Endothelial cell (in vitro differentiated cells): ENCODE results near the gene ZNF652. TPM values are rescaled to one million over a fixed set of nuclear protein-coding genes. Genes with fewer than 3 reads are reported as not detected.

Experiments
- DNase-seq: peaks from one replicate; pipeline ENCODE4 v3.0.0; 2021; ENCODE audit warnings: low spot score
- H3K27ac Mint-ChIP-seq: one replicate; pipeline ENCODE4 v1.8.0; 2021; ENCODE audit warnings: mixed read lengths, inconsistent platforms; ENCODE audit not compliant: unreplicated experiment
- H3K27me3 Mint-ChIP-seq: one replicate; pipeline ENCODE4 v1.8.0; 2021; ENCODE audit warnings: mild to moderate bottlenecking, moderate library complexity, mixed read lengths, inconsistent platforms; ENCODE audit not compliant: unreplicated experiment
- H3K36me3 Mint-ChIP-seq: one replicate; pipeline ENCODE4 v1.8.0; 2021; ENCODE audit warnings: mild to moderate bottlenecking, low read depth, mixed read lengths, inconsistent platforms; ENCODE audit not compliant: unreplicated experiment
- H3K4me1 Mint-ChIP-seq: one replicate; pipeline ENCODE4 v1.8.0; 2021; ENCODE audit warnings: mild to moderate bottlenecking, mixed read lengths, inconsistent platforms; ENCODE audit not compliant: unreplicated experiment
- H3K4me3 Mint-ChIP-seq: one replicate; pipeline ENCODE4 v1.8.0; 2021; ENCODE audit warnings: mild to moderate bottlenecking, mixed read lengths, inconsistent platforms; ENCODE audit not compliant: unreplicated experiment
- H3K9me3 Mint-ChIP-seq: one replicate; pipeline ENCODE4 v1.8.0; 2021; ENCODE audit warnings: mixed read lengths, inconsistent platforms; ENCODE audit not compliant: unreplicated experiment
- total RNA-seq: library from RNA; stranded (reverse); fragmentation: NEBNext Ultra II Directional; extraction: Animal tissue kit (Norgen Biotek cat#: 25700); gene quantifications from one replicate; pipeline ENCODE4 v1.2.1, GENCODE V29; 2021; ENCODE audit not compliant: unreplicated experiment
- TF ChIP-seq, protein P1 (sequence below): fragments of 200-600 bp; sonication (generic); IDR thresholded peaks from one replicate; pipeline ENCODE4 v1.5.0; 2021; ENCODE audit warnings: antibody characterized with exemption; ENCODE audit not compliant: unreplicated experiment

Gene ZNF652
- total RNA-seq, 1 donor from 2014 or later: 36.0 TPM

GRCh38 chr17:49364119-49364518, 2.1 kb upstream of the ZNF652 start:
- Mint-ChIP-seq H3K9me3 (no peaks in the 10 kb centered on the region), H3K4me3 (no peak overlapping the region), H3K36me3 (no peaks in the 10 kb centered on the region), H3K27me3 (peaks cover 8% of the 10 kb centered on the region), H3K27ac (no peak overlapping the region), H3K4me1 (peaks cover 20% of the 10 kb centered on the region)
- DNase-seq: no peak
- TF ChIP-seq, protein P1, sequence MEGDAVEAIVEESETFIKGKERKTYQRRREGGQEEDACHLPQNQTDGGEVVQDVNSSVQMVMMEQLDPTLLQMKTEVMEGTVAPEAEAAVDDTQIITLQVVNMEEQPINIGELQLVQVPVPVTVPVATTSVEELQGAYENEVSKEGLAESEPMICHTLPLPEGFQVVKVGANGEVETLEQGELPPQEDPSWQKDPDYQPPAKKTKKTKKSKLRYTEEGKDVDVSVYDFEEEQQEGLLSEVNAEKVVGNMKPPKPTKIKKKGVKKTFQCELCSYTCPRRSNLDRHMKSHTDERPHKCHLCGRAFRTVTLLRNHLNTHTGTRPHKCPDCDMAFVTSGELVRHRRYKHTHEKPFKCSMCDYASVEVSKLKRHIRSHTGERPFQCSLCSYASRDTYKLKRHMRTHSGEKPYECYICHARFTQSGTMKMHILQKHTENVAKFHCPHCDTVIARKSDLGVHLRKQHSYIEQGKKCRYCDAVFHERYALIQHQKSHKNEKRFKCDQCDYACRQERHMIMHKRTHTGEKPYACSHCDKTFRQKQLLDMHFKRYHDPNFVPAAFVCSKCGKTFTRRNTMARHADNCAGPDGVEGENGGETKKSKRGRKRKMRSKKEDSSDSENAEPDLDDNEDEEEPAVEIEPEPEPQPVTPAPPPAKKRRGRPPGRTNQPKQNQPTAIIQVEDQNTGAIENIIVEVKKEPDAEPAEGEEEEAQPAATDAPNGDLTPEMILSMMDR: no peak

GRCh38 chr17:49363251-49363650, 1.2 kb upstream of the ZNF652 start:
- peaks cover 20% of the 10 kb centered on the region for H3K4me1 Mint-ChIP-seq
- H3K36me3 Mint-ChIP-seq: no peaks in the 10 kb centered on the region
- DNase-seq: no peak
- H3K27ac Mint-ChIP-seq: peak overlapping the region; percentile 69
- H3K9me3 Mint-ChIP-seq: no peaks in the 10 kb centered on the region
- peaks cover 6% of the 10 kb centered on the region for H3K27me3 Mint-ChIP-seq
- TF ChIP-seq, protein P1: no peak
- no peak overlapping the region for H3K4me3 Mint-ChIP-seq

DNA sequence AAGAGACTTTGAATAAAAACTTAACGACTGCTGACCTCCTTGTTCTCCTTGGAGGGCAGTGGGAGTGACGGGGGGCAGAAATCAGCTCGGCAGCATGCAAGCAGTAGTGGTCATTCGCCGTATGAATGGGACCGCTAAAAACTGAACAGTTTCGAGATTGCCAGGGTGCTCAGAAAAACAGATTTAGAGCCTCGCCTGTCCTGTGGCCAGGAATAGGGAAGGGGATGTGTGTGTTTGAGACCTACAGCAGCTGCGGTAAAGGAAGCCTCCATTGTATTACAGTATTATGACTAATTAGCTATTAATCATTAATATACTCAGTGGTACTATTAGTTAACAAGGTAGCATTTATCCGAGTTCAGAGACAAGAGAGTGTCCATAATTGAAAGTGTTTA, 670 bp upstream of the ZNF652 start:
- no peak for DNase-seq
- TF ChIP-seq, protein P1: no peak
- no peaks in the 10 kb centered on the region for H3K9me3 Mint-ChIP-seq
- no peaks in the 10 kb centered on the region for H3K36me3 Mint-ChIP-seq
- peaks cover 20% of the 10 kb centered on the region for H3K4me1 Mint-ChIP-seq
- H3K27me3 Mint-ChIP-seq: peaks cover 6% of the 10 kb centered on the region
- peak overlapping the region; percentile 94 for H3K4me3 Mint-ChIP-seq
- peak overlapping the region; percentile 69 for H3K27ac Mint-ChIP-seq

DNA sequence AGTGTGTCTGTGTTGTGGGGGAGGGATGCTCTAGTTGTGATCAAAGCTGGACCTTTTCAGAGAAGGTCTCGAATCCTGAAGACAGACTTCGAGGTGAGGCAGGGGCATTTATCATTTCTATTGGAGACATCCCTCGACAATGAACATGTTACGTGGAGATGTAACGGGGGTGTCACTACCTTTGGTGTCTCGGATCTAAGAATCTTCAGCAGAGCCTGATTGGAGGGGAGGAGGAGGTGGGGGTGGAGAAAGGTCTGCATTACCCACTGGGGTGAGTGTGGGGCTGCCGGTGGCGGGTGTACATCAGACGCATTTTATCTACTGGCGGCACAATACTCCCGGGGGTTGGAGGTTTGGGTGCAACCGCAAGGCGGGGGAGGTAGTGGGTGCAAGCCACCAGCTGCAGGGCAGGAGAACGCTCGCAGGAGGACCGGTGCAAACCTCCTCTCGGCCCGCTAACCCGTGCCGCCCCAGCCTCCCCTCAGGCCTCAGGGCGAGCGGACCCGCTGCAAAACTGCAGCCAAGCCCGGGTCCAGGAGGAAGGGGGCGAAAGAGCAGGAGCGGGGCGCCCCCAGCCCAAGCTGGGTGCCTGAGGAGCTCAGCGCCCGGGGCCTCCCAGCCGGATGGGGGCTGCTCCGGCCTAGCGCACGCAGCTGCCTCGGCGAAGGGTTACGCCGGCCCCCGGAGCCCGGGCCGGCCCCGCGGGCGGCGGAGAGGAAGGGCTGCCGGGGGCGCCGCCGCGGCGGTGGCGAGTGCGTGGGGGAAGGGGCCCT, 735 bp downstream of the ZNF652 start:
- no peak for DNase-seq
- TF ChIP-seq, protein P1: no peak
- Mint-ChIP-seq H3K4me1 (peaks cover 20% of the 10 kb centered on the region), H3K9me3 (no peaks in the 10 kb centered on the region), H3K4me3 (peak overlapping the region; percentile 98), H3K27me3 (peaks cover 2% of the 10 kb centered on the region), H3K27ac (peak overlapping the region; percentile 87), H3K36me3 (no peaks in the 10 kb centered on the region)

GRCh38 chr17:49360796-49361128, 1.3 kb downstream of the ZNF652 start:
- peaks cover 2% of the 10 kb centered on the region for H3K27me3 Mint-ChIP-seq
- peak overlapping the region; percentile 98 for H3K4me3 Mint-ChIP-seq
- H3K27ac Mint-ChIP-seq: peak overlapping the region; percentile 87
- H3K9me3 Mint-ChIP-seq: no peaks in the 10 kb centered on the region
- H3K36me3 Mint-ChIP-seq: no peaks in the 10 kb centered on the region
- H3K4me1 Mint-ChIP-seq: peaks cover 20% of the 10 kb centered on the region
- DNase-seq: no peak
- TF ChIP-seq, protein P1: no peak
